PC-9 (cell line): Measurements from ENCODE around the gene TRIM28.

Source experiments
- CTCF ChIP-seq: fragments of 200-600 bp; sonication (generic); conservative IDR thresholded peaks from 2 replicates; pipeline ENCODE4 v1.6.1; 2017; ENCODE audit warnings: mixed run types, antibody characterized with exemption, mild to moderate bottlenecking, moderate library complexity
- EZH2 ChIP-seq: fragments of 200-600 bp; sonication (generic); IDR thresholded peaks from 2 replicates; pipeline ENCODE4 v1.8.0; 2017; ENCODE audit warnings: antibody characterized with exemption, low read depth

GRCh38 chr19:58563034-58563573, 19.2 kb downstream of the TRIM28 start:
- no peak for TF ChIP-seq CTCF
- TF ChIP-seq EZH2: no peak
